ENCODE data around the gene RNF213.

DNA sequence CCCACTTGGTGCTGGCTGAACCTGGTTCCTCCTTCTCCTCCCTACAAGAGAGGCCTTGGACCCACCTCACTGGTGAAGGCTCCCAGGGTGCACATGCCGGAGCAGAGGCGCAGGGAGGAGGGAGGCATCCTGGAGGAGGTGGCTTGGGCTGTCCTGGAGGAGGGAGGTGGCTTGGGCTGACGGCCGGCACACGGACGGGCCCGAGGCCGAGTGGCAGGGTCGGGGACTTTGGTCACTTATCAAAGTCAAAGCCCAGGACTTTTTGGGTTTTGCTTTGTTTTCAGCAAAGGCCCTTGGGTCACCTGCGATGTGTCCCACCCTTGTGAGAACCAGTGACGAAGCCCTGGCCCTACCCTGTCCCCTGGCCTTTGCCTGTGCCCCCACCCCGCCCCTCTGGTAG is 182.8 kb downstream of the RNF213 start:
- TF ChIP-seq, protein P1, sequence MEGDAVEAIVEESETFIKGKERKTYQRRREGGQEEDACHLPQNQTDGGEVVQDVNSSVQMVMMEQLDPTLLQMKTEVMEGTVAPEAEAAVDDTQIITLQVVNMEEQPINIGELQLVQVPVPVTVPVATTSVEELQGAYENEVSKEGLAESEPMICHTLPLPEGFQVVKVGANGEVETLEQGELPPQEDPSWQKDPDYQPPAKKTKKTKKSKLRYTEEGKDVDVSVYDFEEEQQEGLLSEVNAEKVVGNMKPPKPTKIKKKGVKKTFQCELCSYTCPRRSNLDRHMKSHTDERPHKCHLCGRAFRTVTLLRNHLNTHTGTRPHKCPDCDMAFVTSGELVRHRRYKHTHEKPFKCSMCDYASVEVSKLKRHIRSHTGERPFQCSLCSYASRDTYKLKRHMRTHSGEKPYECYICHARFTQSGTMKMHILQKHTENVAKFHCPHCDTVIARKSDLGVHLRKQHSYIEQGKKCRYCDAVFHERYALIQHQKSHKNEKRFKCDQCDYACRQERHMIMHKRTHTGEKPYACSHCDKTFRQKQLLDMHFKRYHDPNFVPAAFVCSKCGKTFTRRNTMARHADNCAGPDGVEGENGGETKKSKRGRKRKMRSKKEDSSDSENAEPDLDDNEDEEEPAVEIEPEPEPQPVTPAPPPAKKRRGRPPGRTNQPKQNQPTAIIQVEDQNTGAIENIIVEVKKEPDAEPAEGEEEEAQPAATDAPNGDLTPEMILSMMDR (conservative IDR thresholded peaks at IDR 0.05; ENCODE audit: low read length): no peak
- TF ChIP-seq EZH2phosphoT487 (IDR thresholded peaks at IDR 0.05; ENCODE audit: borderline replicate concordance): no peak
